HCT116 (cell line): Measurements from ENCODE around the gene EZH2. TPM values are rescaled to one million over a fixed set of nuclear protein-coding genes. Genes with fewer than 3 reads are reported as not detected.

Experiments
- ATAC-seq: fragments of 200-7000 bp; cut with Tn5 transposase; 2 replicates; pipeline ENCODE4 v1.9.1; 2020; ENCODE audit warnings: mild to moderate bottlenecking, moderate library complexity
- BruUV-seq: library from RNA; stranded (reverse); fragments of 400-500 nt; replicated peaks from 2 replicates; lab custom pipeline; 2021; lab: Mats Ljungman, UMichigan
- CTCF ChIA-PET: fragments of 300-600 bp; sonication (Branson Sonifier 250); formaldehyde crosslinking; loops from one replicate; lab custom pipeline; 2021; ENCODE audit warnings: antibody characterized with exemption; lab: Charles Lee
- POLR2A ChIA-PET: fragments of 300-600, 350-600 bp; sonication (Branson Sonifier 250); formaldehyde crosslinking; loops from one replicate; lab custom pipeline; 2021; ENCODE audit warnings: antibody characterized with exemption; lab: Charles Lee
- RAD21 ChIA-PET, 2 experiments: fragments of 300-600 bp; sonication (Branson Sonifier 250); formaldehyde crosslinking; loops; one replicate each; lab custom pipeline; 2023; ENCODE audit warnings: low total read pairs in 2 of 2; ENCODE audit not compliant: uncharacterized antibody in 2 of 2, unreplicated experiment in 2 of 2, low non-redundant PET in 1 of 2; lab: Charles Lee
- DNase-seq: peaks from one replicate; pipeline ENCODE4 v3.0.0-alpha.2; 2010; ENCODE audit warnings: low read depth, low spot score
- H2AFZ ChIP-seq: fragments of 200-600 bp; shearing (Covaris generic), sonication (generic); 2 replicates; pipeline ENCODE4 v1.6.1; 2017; ENCODE audit warnings: low read depth, mixed run types, mixed read lengths, antibody characterized with exemption, low read length; ENCODE audit not compliant: poor library complexity, severe bottlenecking
- H3K27ac ChIP-seq: 2 replicates; pipeline ENCODE4 v1.5.1; 2012; ENCODE audit warnings: low read depth, low read length
- H3K27me3 ChIP-seq: fragments of 200-600 bp; sonication (generic); 2 replicates; pipeline ENCODE4 v1.6.1; 2016; ENCODE audit warnings: mixed run types, low read length, mixed read lengths; ENCODE audit not compliant: insufficient read depth
- H3K36me3 ChIP-seq, 2 experiments: fragments of 200-500 bp in 1 of 2; fragments of 200-600 bp in 1 of 2; sonication (Bioruptor generic) in 1 of 2; sonication (generic) in 1 of 2; 2 replicates each; pipeline versions ENCODE4 v1.5.1 to v1.6.1; 2014 to 2016; ENCODE audit warnings: low read length in 2 of 2, inconsistent platforms in 1 of 2, mixed read lengths in 1 of 2, mixed run types in 1 of 2; ENCODE audit not compliant: insufficient read depth in 2 of 2, control insufficient read depth in 1 of 2
- H3K4me1 ChIP-seq, 2 experiments: fragments of 200-600 bp in 1 of 2; sonication (generic) in 1 of 2; 2 replicates each; pipeline versions ENCODE4 v1.5.1 to v1.6.1; 2012 to 2017; ENCODE audit warnings: low read length in 2 of 2, inconsistent platforms in 1 of 2, mild to moderate bottlenecking in 1 of 2, mixed read lengths in 1 of 2, mixed run types in 1 of 2, moderate library complexity in 1 of 2; ENCODE audit not compliant: insufficient read depth in 2 of 2, control insufficient read depth in 1 of 2
- H3K4me2 ChIP-seq: fragments of 200-600 bp; sonication (generic); 2 replicates; pipeline ENCODE4 v1.6.1; 2017; ENCODE audit warnings: mixed run types, low read length, mixed read lengths
- H3K4me3 ChIP-seq, 2 experiments: fragments of 200-600 bp in 1 of 2; sonication (generic) in 1 of 2; replicated peaks in 1 of 2; 2 replicates each; pipeline ENCODE4 v1.5.1; 2011 to 2016; ENCODE audit warnings: low read length in 2 of 2, control low read depth in 1 of 2, low read depth in 1 of 2, mild to moderate bottlenecking in 1 of 2, mixed read lengths in 1 of 2, mixed run types in 1 of 2
- H3K79me2 ChIP-seq: fragments of 200-600 bp; sonication (generic); 2 replicates; pipeline ENCODE4 v1.6.1; 2017; ENCODE audit warnings: mild to moderate bottlenecking, mixed run types, low read length, moderate library complexity, mixed read lengths; ENCODE audit not compliant: insufficient read depth
- H3K9ac ChIP-seq: fragments of 200-600 bp; sonication (generic); 2 replicates; pipeline ENCODE4 v1.6.1; 2016; ENCODE audit warnings: low read length, mixed read lengths
- H3K9me2 ChIP-seq: fragments of 200-600 bp; sonication (generic), shearing (Covaris generic); 2 replicates; pipeline ENCODE4 v1.6.1; 2017; ENCODE audit warnings: mixed run types, mild to moderate bottlenecking, moderate library complexity; ENCODE audit not compliant: insufficient read depth
- H3K9me3 ChIP-seq, 2 experiments: fragments of 200-500 bp in 1 of 2; fragments of 200-600 bp in 1 of 2; sonication (Bioruptor generic) in 1 of 2; sonication (generic) in 1 of 2; 2 replicates each; pipeline ENCODE4 v1.6.1; 2014 to 2017; ENCODE audit warnings: low read length in 2 of 2, mixed read lengths in 2 of 2, inconsistent platforms in 1 of 2, low read depth in 1 of 2, mild to moderate bottlenecking in 1 of 2, mixed run types in 1 of 2, moderate library complexity in 1 of 2; ENCODE audit not compliant: control insufficient read depth in 1 of 2, insufficient read depth in 1 of 2
- H4K20me1 ChIP-seq: fragments of 200-600 bp; sonication (generic), shearing (Covaris generic); 2 replicates; pipeline ENCODE4 v1.6.1; 2017; ENCODE audit warnings: mixed run types, mild to moderate bottlenecking, moderate library complexity; ENCODE audit not compliant: insufficient read depth
- CBX3 ChIP-seq: IDR thresholded peaks from 2 replicates; pipeline ENCODE4 v1.6.1; 2012; ENCODE audit warnings: low read depth
- CEBPB ChIP-seq: IDR thresholded peaks from 2 replicates; pipeline ENCODE4 v1.6.1; 2012; ENCODE audit warnings: low read depth
- CTCF ChIP-seq, 3 experiments: fragments of 200-600 bp in 1 of 3; sonication (generic) in 1 of 3; IDR thresholded peaks in 2 of 3; conservative IDR thresholded peaks in 1 of 3; 2 replicates each; pipeline ENCODE4 v1.5.1; 2012 to 2017; ENCODE audit warnings: low read depth in 2 of 3, low read length in 2 of 3, antibody characterized with exemption in 1 of 3, borderline replicate concordance in 1 of 3, control low read depth in 1 of 3, mild to moderate bottlenecking in 1 of 3, mixed read lengths in 1 of 3, mixed run types in 1 of 3, moderate library complexity in 1 of 3; ENCODE audit not compliant: insufficient read depth in 1 of 3
- ELF1 ChIP-seq: IDR thresholded peaks from 2 replicates; pipeline ENCODE4 v1.6.1; 2012; ENCODE audit warnings: low read depth, borderline replicate concordance
- EZH2 ChIP-seq: fragments of 200-600 bp; sonication (generic); IDR thresholded peaks from 2 replicates; pipeline ENCODE4 v1.6.1; 2017; ENCODE audit warnings: antibody characterized with exemption, mixed run types
- EZH2phosphoT487 ChIP-seq: fragments of 200-600 bp; IDR thresholded peaks from 2 replicates; pipeline ENCODE4 v1.6.1; 2018; ENCODE audit warnings: antibody characterized with exemption, borderline replicate concordance
- FOSL1 ChIP-seq: IDR thresholded peaks from 2 replicates; pipeline ENCODE4 v1.6.1; 2012; ENCODE audit warnings: low read depth
- JUND ChIP-seq: IDR thresholded peaks from 2 replicates; pipeline ENCODE4 v1.6.1; 2012
- POLR2A ChIP-seq: IDR thresholded peaks from 2 replicates; pipeline ENCODE4 v1.7.0; 2011; ENCODE audit warnings: borderline replicate concordance; ENCODE audit not compliant: insufficient read depth, insufficient read length; ENCODE audit errors: extremely low read depth
- POLR2AphosphoS5 ChIP-seq: IDR thresholded peaks from 2 replicates; pipeline ENCODE4 v1.6.1; 2011; ENCODE audit warnings: mild to moderate bottlenecking, low read depth, low read length, moderate library complexity
- SIN3A ChIP-seq: IDR thresholded peaks from 2 replicates; pipeline ENCODE4 v1.6.1; 2012; ENCODE audit warnings: low read depth
- SRF ChIP-seq: IDR thresholded peaks from 2 replicates; pipeline ENCODE4 v1.6.1; 2012; ENCODE audit warnings: low read depth
- ZFX ChIP-seq: fragments of 450-650 bp; IDR thresholded peaks from 2 replicates; pipeline ENCODE4 v1.6.1; 2017
- intact Hi-C: fragments of 100-400 bp; cut with micrococcal nuclease; formaldehyde crosslinking; loops from 2 replicates; pipeline ENCODE4 v1.10.0; 2022
- total RNA-seq: library from RNA; stranded (reverse); gene quantifications from one replicate; pipeline ENCODE4 v1.2.1, GENCODE V29; 2021; ENCODE audit not compliant: unreplicated experiment
- TF ChIP-seq, protein P1 (sequence below): IDR thresholded peaks from 2 replicates; pipeline ENCODE4 v1.6.1; 2012
- TF ChIP-seq, protein P2 (sequence below): IDR thresholded peaks from 2 replicates; pipeline ENCODE4 v1.6.1; 2012
- TF ChIP-seq, protein P3 (sequence below): IDR thresholded peaks from 2 replicates; pipeline ENCODE4 v1.6.1; 2012; ENCODE audit warnings: low read depth

EZH2 gene
- total RNA-seq, 1 experiment from 2014 or later: 55.2 TPM

- no peak for DNase-seq
- RAD21 ChIA-PET: no interaction called here
Measured at GRCh38 chr7:148807436-148807835, 76.7 kb downstream of the EZH2 start.

DNA sequence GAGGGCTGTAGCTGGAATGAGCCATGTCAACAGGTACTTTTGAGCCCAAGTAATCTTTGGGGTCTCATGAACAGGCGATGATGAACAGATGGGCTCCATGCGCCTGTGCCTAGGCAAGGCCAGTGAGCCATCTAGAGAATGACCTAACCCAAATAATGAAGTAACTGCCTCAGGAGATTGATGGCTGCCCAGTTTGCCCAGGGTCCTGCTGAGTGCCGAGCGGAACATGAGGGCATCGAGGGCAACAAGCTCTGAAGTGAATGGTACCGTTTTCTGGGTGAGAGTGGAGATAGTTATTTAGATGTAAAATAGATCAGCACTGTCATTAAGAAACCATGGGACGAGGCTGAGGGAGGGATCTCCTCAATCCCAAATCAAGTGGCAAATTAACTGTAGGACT is 77.9 kb downstream of the EZH2 start:
- Histone ChIP-seq H3K79me2 (no peaks in the 10 kb centered on the region), H3K9ac (no peak overlapping the region), H4K20me1 (no peaks in the 10 kb centered on the region), H3K4me3 (no peak overlapping the region), H3K4me1 (no peaks in the 10 kb centered on the region), H3K9me2 (no peaks in the 10 kb centered on the region), H2AFZ (no peak overlapping the region), H3K27ac (no peak overlapping the region), H3K4me2 (no peak overlapping the region), H3K36me3 (peaks cover 25 to 37% of the 10 kb centered on the region in 2 experiments), H3K27me3 (no peaks in the 10 kb centered on the region), H3K9me3 (no peaks in the 10 kb centered on the region)
- ATAC-seq (no peak), DNase-seq (no peak)
- BruUV-seq: no TSS peak
- intact Hi-C loops: no loop called here
- ChIA-PET CTCF (no interaction called here), POLR2A (no interaction called here), RAD21 (interaction anchor here in 1 of 2 experiments (1.0 kb wide), 1 partner anchor 160 kb away, joined by 3 read pairs; no protein-coding TSS in a partner anchor)
- no peak for TF ChIP-seq FOSL1
- no peak for TF ChIP-seq SRF
- TF ChIP-seq CEBPB: no peak
- TF ChIP-seq EZH2phosphoT487: no peak
- no peak for TF ChIP-seq ELF1
- TF ChIP-seq, protein P1, sequence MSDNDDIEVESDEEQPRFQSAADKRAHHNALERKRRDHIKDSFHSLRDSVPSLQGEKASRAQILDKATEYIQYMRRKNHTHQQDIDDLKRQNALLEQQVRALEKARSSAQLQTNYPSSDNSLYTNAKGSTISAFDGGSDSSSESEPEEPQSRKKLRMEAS: no peak
- TF ChIP-seq CTCF (IDR thresholded peaks at IDR 0.05 in 2 of 3, conservative IDR thresholded peaks at IDR 0.05 in 1 of 3; ENCODE audit: borderline replicate concordance in 1 of 3, insufficient read depth in 1 of 3, low read depth in 2 of 3, low read length in 2 of 3): no peak
- TF ChIP-seq CBX3: no peak
- no peak for TF ChIP-seq ZFX
- TF ChIP-seq, protein P2, sequence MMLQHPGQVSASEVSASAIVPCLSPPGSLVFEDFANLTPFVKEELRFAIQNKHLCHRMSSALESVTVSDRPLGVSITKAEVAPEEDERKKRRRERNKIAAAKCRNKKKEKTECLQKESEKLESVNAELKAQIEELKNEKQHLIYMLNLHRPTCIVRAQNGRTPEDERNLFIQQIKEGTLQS: no peak
- TF ChIP-seq EZH2: no peak
- no peak for TF ChIP-seq JUND
- no peak for TF ChIP-seq POLR2AphosphoS5
- no peak for TF ChIP-seq POLR2A
- TF ChIP-seq, protein P3, sequence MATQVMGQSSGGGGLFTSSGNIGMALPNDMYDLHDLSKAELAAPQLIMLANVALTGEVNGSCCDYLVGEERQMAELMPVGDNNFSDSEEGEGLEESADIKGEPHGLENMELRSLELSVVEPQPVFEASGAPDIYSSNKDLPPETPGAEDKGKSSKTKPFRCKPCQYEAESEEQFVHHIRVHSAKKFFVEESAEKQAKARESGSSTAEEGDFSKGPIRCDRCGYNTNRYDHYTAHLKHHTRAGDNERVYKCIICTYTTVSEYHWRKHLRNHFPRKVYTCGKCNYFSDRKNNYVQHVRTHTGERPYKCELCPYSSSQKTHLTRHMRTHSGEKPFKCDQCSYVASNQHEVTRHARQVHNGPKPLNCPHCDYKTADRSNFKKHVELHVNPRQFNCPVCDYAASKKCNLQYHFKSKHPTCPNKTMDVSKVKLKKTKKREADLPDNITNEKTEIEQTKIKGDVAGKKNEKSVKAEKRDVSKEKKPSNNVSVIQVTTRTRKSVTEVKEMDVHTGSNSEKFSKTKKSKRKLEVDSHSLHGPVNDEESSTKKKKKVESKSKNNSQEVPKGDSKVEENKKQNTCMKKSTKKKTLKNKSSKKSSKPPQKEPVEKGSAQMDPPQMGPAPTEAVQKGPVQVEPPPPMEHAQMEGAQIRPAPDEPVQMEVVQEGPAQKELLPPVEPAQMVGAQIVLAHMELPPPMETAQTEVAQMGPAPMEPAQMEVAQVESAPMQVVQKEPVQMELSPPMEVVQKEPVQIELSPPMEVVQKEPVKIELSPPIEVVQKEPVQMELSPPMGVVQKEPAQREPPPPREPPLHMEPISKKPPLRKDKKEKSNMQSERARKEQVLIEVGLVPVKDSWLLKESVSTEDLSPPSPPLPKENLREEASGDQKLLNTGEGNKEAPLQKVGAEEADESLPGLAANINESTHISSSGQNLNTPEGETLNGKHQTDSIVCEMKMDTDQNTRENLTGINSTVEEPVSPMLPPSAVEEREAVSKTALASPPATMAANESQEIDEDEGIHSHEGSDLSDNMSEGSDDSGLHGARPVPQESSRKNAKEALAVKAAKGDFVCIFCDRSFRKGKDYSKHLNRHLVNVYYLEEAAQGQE: no peak
- no peak for TF ChIP-seq SIN3A

More at GRCh38 chr7:148807436-148807835, 76.7 kb downstream of the EZH2 start:
- ChIA-PET CTCF (no interaction called here), POLR2A (no interaction called here)
- BruUV-seq: no TSS peak
- Histone ChIP-seq H3K9me2 (no peaks in the 10 kb centered on the region), H2AFZ (no peak overlapping the region), H3K9me3 (no peaks in the 10 kb centered on the region), H3K79me2 (no peaks in the 10 kb centered on the region), H3K9ac (no peak overlapping the region), H4K20me1 (no peaks in the 10 kb centered on the region), H3K4me1 (no peaks in the 10 kb centered on the region), H3K4me3 (no peak overlapping the region), H3K27ac (no peak overlapping the region), H3K27me3 (no peaks in the 10 kb centered on the region), H3K36me3 (peaks cover 27 to 49% of the 10 kb centered on the region in 2 experiments), H3K4me2 (no peak overlapping the region)
- ATAC-seq: no peak
- no peak for TF ChIP-seq POLR2AphosphoS5
- no peak for TF ChIP-seq ELF1
- no peak for TF ChIP-seq CBX3
- TF ChIP-seq EZH2: no peak
- no peak for TF ChIP-seq POLR2A
- no peak for TF ChIP-seq SIN3A
- intact Hi-C loops: no loop called here
